T-helper 2 cell (primary cell): Measurements from ENCODE around the gene RNASE7.
A peak's percentile ranks its signal among the peaks of the same experiment; 100 is the strongest.
"Not testable (repeated sequence)": the region's sequence is repeated elsewhere in the genome, so short reads cannot be mapped to it uniquely, and the experiment has no call there.

Experiments
- DNase-seq, 5 experiments: peaks; one replicate each; pipeline versions ENCODE4 v3.0.0 to v3.0.0-alpha.2; 2012 to 2022
- total RNA-seq, 2 donors: gene quantifications; one replicate each; lab custom pipeline; 2026; lab: John Stamatoyannopoulos, UW

Gene RNASE7, protein sequence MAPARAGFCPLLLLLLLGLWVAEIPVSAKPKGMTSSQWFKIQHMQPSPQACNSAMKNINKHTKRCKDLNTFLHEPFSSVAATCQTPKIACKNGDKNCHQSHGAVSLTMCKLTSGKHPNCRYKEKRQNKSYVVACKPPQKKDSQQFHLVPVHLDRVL
- 0 to 0.31 reads per million in 2 donors for total RNA-seq

DNA sequence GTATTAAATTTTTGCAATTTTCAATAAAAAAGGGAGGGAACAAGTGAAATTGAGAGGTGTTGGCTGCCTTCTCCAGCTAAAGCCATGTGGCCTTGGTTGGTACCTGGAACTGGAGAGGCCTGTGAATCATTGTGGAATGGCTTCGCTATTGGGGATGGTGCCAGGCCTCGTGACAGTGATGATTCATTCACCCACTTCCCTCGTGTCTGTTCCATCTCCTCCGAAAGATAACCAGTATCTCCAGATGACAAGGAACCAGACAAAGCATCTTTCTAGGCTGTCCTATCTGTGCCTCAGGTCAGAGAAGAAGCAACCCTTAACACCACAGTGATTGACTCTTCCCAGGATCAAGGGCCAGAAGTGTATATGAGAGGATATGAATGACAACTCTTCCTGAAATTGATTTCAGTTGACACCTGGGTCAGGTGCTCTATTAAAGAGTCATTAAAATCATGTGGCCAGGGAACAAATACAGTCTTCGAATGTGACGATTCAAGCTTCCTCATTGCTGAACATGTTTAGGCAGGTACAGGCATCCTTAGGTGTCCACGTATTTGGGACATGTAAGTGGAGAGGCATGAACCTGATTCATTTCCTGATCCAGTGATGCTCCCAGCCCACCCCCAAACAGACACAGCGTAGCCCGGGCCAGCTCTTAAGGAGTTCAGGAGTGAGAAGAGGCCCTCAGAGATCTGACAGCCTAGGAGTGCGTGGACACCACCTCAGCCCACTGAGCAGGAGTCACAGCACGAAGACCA is at the start of gene RNASE7:
RNASE7 (plus strand) TSS at position 687 of the 758 bp plus-strand sequence. CDS start 631 bp downstream, outside the sequence.
- DNase-seq, result no peak

DNA sequence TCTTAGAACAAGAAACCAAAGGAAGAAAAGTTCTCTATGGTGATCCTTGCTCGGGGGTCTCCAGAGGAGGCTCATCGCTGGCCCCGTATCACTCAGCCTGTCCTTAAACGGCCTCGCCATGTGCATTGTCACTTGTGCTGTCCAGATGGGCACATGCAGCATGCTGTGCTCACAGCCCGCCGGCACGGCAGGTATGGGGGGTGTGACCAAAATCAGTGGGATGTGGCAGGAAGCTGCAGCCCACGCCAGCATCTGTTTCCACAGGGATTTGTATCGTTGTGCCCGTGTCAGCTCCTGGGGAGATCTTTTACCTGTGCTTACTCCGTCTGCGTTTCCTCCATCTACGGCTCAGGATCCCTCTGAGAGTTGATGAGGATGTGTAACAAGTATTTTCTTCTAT is 45.6 kb upstream of the RNASE7 start:
- DNase-seq, result no peak

DNA sequence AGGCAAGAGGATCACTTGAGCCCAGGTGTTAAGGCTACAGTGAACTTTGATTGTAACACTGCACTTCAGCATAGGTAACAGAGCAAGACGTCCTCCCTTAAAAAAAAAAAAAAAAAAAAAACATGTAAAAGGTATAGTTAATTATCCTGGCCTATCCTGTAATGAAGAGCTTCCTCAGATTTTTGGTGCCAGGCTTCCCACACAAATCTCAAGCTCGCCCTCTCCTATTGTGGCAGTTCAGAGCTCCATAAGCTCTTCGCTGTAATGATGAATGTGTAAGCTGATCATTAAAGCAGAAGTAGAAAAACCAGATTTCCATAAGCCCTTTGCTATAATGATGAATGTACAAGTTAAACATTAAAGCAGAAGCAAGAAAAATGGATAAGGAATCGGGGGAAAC is 45.0 kb upstream of the RNASE7 start:
- no peak for DNase-seq

DNA sequence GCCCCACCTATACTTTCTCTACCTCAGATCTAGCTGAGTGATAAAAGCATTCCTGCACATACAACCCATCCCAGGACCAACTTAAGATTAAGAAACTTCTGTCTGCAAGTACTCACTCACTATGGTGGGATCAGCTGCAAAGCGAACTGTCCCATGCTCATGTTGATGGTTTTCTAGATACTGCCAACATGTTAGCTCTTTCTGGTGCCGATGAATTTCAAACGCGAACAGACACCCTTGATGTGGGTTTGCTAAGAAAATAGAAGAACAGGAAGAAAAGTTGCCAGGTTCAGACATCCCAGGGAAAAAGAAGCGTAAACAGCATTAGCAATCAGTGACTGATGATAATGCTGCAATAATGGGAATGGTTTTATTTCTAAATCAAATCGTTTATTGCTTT is 44.6 kb upstream of the RNASE7 start:
- no peak for DNase-seq

DNA sequence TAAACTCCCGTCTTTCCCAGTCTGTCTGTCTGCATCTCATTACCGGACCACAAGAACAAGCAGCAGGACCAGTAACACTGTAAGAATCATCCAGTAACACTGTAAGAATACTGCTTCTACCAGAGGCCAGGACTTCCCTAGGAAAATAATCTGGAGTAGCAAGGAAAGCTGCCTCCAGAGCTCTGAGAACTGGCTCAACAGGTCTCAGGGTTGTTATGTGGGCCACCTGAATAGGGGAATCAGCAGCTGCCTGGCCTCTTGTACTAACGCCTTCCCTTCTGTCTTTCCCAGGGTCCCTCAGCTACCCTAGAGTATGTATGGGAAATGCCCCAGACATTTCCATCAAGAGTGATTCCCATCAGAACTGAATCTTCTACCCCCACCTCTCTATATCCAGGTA is 44.0 kb upstream of the RNASE7 start:
- no peak for DNase-seq

DNA sequence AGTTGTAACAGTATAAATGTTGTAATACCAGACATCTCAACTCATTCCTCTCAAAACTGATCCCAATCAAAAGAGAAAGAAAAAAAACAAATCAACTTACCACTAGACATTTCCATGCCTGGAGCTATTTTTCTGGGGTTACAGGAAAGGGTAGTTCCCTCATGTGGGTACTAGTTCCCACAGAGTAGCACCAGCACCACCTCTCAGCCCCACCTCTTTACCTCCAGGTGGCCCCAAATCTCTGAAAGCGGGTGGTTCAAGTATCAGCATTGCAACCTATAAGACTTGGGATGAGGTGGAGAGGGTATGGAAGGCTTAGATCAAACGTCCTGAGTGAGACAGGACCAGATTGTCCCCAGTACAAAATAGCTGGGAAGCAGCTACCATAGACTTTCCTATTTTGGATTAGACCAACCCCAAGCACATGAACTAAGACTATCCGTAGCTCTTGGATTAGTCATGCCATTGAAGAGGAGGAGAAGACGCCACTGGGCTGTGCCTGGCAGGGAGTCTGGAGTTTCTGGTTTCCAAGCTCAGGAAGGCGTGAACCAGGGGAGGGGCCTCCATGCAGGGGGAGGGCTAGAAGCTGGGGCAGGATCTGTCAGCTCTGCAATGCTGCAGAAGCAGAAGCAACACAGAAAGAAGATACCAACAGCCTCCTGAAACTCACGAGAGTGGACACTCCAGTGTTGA is 43.3 kb upstream of the RNASE7 start, which contains the start of gene SLC39A2:
SLC39A2 (plus strand) TSS at position 620 of the 693 bp plus-strand sequence. CDS start 154 bp downstream, outside the sequence.
- no peak for DNase-seq

DNA sequence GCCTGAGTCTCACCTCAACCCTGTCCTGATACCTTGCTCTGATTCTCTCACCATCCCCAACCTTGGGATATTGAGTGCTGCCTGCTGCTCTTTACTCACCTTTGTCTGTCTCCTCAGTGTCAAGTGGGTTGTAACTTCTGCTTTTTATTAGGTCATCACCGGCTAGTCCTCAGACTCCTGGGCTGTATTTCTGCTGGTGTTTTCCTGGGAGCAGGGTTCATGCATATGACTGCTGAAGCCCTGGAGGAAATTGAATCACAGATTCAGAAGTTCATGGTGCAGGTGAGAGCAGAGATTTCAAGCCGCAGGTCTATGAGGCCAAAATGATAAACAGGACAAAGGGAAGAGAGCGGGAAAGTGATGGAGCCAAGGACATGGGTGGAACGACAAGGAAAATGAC is 42.6 kb upstream of the RNASE7 start:
- no peak for DNase-seq

DNA sequence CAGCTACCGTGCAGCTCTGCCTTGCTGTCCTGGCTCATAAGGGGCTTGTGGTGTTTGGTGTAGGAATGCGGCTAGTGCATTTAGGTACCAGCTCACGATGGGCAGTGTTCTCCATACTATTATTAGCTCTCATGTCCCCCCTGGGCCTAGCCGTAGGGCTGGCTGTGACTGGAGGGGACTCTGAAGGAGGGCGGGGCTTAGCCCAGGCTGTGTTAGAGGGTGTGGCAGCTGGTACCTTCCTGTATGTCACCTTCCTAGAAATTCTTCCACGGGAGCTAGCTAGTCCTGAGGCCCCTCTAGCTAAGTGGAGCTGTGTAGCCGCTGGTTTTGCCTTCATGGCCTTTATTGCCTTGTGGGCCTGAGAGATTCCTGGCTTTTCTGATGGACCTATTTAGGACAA is 40.9 kb upstream of the RNASE7 start:
- DNase-seq, result no peak

DNA sequence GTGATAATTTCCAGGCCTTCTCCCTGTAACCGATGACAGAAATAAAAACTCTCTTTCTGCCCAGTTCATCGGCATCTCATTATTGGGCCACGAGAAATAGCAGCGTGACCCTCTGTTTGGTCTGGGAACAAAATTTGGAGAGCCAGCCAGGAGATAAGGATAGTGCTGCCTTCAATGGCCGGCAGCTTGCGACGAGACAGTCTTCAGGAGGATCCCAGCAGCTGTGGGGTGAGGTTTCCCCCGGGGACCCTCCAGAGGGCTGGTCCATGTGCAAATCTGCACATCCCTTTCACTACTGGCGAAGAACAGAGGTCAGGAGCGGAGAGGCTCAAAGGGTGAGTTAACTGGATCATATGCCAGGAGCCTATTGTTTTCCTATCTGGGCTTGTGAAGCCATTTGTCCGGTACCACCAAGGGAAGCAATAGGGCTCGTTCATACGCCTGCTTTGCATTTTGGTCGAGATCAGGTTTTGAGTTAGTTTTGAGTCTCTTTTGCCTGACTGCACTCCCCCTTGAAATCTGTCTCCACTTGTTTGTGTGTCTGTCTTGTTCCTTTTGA is 38.3 kb upstream of the RNASE7 start:
- DNase-seq, result no peak

DNA sequence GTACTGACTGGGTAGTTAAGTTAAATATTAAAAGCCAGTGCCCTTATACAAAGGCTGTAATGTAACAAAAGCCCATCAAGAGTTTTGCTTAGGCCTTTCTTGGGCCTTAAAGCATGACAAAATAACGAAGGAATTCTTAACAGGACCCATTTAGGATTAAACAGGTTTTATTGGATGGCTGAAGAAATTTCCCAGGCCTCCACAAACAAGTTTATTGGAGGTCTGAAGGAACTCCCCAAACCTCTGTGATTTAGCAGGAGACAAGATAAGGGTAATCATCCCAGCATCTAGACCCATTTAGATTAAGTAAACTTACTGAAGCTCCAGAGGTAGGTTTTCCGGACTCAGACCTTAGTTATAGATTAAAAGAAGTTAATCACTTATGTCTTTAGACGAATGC is 32.4 kb upstream of the RNASE7 start:
- DNase-seq, result not testable (repeated sequence)

DNA sequence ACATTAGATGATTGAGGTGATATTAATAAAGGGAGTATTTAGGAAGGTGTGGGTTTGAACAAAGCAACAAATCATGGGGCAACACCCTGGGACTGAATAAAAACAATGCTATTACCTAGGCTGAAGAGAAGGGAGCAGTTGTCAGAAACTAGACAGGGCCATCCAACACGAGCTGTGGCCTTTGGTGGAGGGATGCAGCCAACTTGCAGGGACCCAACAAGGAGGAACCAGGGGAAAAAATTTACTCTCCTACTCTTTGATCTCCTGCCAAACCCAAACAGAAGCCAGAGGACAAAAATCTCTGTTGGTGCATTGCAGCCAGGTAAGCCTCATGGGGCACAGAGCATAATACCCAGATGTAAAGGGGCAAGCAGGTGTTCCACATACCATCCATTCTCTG is 31.0 kb upstream of the RNASE7 start:
- DNase-seq, result no peak

DNA sequence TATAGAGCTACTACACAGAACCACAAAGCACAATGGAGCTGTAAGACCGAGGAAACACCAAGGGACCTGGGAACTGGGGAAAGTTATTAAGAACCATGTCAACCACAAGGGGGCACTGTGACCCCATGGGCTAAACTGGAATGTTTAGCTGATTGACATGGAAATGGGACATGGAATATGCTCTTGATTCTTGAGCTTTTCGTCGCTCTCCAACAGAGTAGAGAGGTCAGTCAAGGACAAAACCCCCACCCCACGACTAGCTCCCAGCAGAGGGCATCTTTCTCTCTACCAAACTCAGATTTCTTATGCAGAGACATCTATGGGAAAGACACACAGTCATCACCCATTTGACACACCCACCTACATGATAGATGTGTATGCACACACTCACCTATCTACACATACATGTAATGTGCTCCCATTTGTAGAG is 27.4 kb upstream of the RNASE7 start:
- peak; percentile 52 to 70 (median 64) for DNase-seq

DNA sequence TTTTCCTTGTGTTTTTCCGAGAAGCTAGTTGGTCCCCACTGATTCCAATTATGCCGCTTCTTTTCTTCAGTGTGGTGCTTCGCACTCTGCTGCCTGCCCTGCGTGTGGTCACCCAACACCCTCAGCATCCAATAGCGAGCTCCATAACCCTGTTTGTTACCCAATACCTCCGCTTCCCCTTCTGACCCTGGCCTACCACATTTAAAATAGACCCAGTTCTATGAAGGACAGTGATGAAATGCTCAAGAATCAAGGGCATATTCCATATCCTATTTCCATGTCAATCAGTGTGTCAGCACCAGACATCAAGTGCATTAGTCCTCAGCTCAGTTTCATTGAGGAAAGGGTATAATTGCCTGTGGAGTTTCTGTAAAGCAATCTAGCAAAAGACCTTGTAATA is 26.9 kb upstream of the RNASE7 start:
- no peak for DNase-seq

DNA sequence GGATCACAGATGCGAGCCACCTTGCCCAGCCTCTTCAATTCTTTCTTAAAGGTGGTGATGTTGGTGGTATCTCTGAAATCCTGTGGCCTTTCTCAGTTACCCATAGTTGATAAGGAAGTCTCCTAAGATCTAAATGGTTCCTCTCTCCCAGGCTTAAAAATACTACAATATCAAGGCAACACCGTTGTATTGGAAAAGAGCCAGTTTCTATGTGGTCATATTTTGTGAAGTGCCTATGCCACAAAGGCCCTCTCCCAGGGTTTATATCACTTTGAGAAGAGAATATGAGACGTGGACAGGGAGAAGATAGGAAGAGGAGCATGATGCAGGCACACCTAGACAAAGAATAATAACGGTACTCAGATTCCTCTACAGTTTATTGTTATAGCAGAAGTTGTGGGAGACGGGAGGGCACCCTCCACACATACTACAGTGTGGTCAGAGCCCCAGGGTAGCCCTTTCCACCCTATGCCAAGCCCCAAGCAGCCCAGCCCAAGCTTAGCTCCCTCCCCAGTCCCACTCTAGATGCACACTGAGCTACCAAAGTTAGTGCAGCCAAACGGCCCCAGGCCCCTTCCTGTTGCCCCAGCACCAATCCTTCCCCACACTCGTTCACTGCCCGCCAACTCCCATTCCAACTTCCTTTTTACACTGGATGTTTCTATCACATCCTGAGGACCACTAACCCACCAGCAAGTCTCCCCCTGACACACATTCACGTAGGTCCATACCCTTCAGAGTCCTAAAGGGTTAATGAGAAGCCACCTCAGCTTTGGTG is 25.6 kb upstream of the RNASE7 start:
- DNase-seq, result no peak

DNA sequence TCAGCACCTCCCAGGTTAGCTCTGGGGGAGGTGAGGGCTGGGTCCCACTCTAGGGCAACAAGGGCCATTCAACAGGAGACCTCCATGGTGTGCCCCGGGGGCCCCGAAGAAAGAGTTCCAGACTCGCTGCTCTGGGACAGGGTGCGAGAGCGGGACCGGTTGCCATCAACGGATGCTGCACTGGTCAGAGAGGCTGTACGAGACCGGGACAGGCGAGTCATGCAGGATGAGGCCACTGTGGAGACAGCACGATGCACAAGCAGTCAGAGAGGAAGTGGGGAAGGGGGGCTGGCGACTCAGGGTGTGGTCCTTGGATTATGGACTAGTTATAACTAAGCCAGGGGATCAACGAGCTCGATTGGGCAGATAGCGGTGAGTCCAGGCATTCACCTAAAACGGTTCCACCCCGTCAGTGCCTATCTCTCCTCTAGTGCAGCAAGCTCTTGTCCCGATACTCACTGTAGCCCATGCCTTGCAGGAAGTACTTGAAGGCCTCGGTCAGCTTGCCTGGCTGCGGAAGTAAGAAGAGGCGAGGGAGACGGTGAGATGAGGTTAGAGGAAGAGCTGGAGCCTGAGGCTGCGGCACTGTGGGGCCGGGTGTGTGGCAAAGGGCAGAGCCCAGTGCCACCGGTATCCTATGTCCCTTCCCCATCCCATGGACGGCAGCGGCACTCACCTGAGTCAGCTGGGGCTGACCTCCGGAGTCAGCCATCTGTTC is 24.5 kb upstream of the RNASE7 start:
- no peak for DNase-seq

DNA sequence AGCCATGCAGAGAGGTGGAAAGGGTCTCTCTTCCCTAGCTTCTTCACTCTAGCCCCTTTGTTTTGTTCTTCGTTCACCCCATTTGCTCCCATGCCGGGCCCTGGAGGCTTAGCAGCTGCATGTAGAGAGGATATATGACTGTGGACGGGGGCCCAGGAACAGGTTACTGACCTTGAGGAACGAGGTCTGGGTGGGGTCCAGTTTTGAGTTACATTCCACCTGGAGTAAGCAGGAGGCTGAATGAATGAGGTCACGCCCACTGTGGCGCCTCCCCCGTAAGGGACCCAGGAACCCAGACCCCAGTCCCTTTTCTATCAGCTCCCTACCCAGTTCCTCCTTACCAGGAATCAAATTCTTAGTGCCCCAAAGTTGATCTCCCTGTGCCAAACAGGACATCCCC is 23.9 kb upstream of the RNASE7 start:
- DNase-seq, result no peak

DNA sequence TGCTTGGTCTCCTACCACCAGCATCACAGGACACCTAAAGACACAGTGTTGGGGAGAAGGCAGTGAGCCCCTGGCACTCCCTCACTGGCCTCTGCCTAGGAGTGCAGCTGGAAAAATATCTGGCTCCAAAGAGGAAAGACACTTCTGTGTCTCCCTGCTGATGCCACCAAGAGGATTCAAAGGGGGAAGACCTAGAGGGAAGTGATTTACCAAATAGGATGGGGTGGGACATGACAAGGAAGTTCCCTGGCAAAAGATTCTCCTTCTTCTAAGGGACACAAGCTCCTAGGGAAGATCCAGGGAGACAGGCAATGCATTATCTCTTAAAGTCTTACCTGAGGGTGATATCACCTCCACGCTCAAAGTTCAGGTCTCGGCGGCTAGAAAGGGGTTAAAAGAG is 23.4 kb upstream of the RNASE7 start:
- DNase-seq, result no peak

DNA sequence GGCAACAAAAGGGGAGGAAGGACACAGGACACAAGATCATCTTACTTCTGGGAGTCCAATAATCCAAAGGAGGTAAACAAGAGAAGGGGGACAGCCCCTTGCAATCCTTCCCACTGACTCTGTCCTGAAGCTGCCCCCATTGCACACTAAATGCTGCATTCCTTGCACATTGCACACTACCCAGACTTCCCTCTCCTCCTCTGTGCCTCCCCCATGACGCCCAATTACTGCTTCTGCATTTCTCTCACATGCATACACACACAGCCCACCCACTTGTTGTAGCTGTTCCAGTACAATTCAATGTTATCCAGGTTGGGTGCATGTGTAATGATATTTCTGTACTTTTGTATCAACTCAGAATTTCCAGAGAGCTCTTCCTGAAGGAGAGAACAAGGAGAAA is 22.8 kb upstream of the RNASE7 start:
- no peak for DNase-seq

DNA sequence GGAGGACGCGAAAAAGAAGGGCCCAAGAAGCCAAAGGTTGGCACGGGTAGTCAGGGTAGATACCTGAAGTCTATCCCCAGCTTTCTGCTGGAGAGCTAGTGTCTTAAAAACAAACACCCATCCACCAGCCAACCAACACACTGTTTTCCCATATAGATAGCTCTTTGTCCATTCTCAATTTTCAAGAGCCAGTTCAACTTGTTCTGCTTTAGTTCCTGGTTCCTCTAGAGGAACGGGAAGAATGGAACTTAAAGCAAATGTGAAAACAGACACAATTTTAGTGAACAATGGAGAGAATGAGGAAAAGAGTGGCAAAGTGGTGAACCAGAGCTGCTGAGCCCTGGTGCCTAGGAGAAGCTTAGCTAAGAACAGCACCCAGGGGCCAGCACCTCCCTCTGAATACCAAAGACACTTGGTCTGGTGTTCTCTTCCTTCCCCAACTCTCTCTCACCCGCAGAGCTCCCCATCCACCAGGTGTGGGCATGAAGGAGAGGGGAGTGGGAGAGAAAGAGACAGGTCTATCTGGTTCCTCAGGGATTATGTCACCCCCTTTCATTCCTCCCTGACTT is 21.1 kb upstream of the RNASE7 start:
- no peak for DNase-seq

DNA sequence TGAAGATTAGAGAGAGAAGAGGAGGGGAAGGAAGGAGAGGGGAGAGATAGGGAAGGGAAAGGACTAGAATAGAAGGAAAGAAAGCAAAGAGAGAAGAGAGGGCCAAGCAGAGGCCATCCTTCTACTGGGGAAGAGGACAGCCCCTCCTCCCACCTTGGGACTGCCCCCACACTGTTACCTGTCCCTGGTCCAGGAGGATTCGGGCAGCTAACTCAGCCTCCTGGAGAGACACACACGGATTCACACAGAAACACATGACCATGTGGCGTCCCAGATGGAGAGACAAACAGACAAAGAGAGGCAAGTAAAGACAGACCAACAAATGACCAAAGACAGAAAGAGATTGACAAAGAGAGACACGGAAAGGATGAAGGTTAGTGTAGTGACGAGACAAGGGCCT is 19.5 kb upstream of the RNASE7 start:
- DNase-seq, result no peak

DNA sequence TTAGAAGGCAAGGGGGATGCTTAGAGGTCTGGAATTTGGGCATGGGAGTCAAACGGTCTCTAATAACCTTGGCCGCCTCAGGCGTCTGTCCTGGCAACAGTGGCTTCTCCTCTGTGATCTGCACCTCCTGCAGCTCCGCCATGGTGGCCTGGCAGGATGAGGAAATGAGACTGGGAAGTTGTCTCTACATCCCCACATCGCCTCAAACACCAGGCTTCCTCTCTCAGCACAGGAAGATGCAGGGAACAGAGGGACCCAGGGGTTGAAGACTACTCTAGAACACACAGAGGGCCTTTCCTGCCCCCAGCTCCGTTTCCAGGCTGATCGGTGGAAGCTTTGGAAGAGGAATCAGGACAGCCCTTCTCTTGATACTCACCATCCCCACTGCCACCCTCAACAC is 19.0 kb upstream of the RNASE7 start:
- DNase-seq, result no peak
